OCI-M2 (cell line): ENCODE data around the gene FAM229B.
"Not testable (repeated sequence)": the region's sequence is repeated elsewhere in the genome, so short reads cannot be mapped to it uniquely, and the experiment has no call there.

Experiments
- DNase-seq: peaks from one replicate; lab custom pipeline; 2025; ENCODE audit not compliant: unreplicated experiment; lab: John Stamatoyannopoulos, UW

The FAM229B gene

GRCh38 chr6:112062966-112063365, 24.4 kb upstream of the FAM229B start:
- no peak for DNase-seq

- DNase-seq: no peak
These were observed 21.9 kb upstream of the FAM229B start for GRCh38 chr6:112065426-112065986.

- DNase-seq: no peak
These were observed 20.8 kb upstream of the FAM229B start for GRCh38 chr6:112066606-112067005.

- DNase-seq: no peak
These were observed 5.8 kb upstream of the FAM229B start for GRCh38 chr6:112081569-112081968.

- no peak for DNase-seq
These were observed 1.9 kb upstream of the FAM229B start for GRCh38 chr6:112085286-112086065.

GRCh38 chr6:112086744-112087135, 651 bp upstream of the FAM229B start:
- no peak for DNase-seq

GRCh38 chr6:112087916-112088315, 525 bp downstream of the FAM229B start:
- no peak for DNase-seq

GRCh38 chr6:112096901-112097300, 9.5 kb downstream of the FAM229B start:
- no peak for DNase-seq

- no peak for DNase-seq
These were observed 13.2 kb downstream of the FAM229B start for GRCh38 chr6:112100561-112100960.

GRCh38 chr6:112106026-112106425, 18.6 kb downstream of the FAM229B start:
- not testable (repeated sequence) for DNase-seq

- no peak for DNase-seq
These were observed 19.2 kb downstream of the FAM229B start for GRCh38 chr6:112106562-112106961.

GRCh38 chr6:112109262-112109661, 21.9 kb downstream of the FAM229B start:
- no peak for DNase-seq

- no peak for DNase-seq
These were observed 26.0 kb downstream of the FAM229B start for GRCh38 chr6:112113431-112113830.

GRCh38 chr6:112113918-112114317, 26.5 kb downstream of the FAM229B start:
- DNase-seq: no peak

GRCh38 chr6:112114577-112115223, 27.3 kb downstream of the FAM229B start:
- no peak for DNase-seq

GRCh38 chr6:112116221-112116620, 28.8 kb downstream of the FAM229B start:
- no peak for DNase-seq

GRCh38 chr6:112117554-112117953, 30.2 kb downstream of the FAM229B start:
- DNase-seq: no peak

GRCh38 chr6:112118034-112118433, 30.6 kb downstream of the FAM229B start:
- no peak for DNase-seq

GRCh38 chr6:112122756-112123155, 35.4 kb downstream of the FAM229B start:
- DNase-seq: no peak

GRCh38 chr6:112123982-112124381, 36.6 kb downstream of the FAM229B start:
- DNase-seq: no peak

GRCh38 chr6:112128208-112128607, 40.8 kb downstream of the FAM229B start:
- no peak for DNase-seq

- no peak for DNase-seq
These were observed 43.5 kb downstream of the FAM229B start for GRCh38 chr6:112130878-112131277.
